HepG2 (cell line): Measurements from ENCODE around the gene PPP3R1. TPM values are rescaled to one million over a fixed set of nuclear protein-coding genes. Genes with fewer than 3 reads are reported as not detected.

Source experiments
- ATAC-seq: fragments of 200-7000 bp; cut with Tn5 transposase; 3 replicates; pipeline ENCODE4 v1.9.1; 2020; ENCODE audit warnings: mild to moderate bottlenecking, moderate library complexity
- BruUV-seq: library from RNA; stranded (reverse); fragments of 400-500 nt; replicated peaks from 2 replicates; lab custom pipeline; 2021; lab: Mats Ljungman, UMichigan
- CTCF ChIA-PET: fragments of 300-600 bp; formaldehyde crosslinking; extraction: SDS; loops from one replicate; lab custom pipeline; 2021; ENCODE audit warnings: low total read pairs, inconsistent platforms, low intra/inter-chr PET ratio; lab: Yijun Ruan, JAX
- POLR2A ChIA-PET: fragments of 350-600 bp; sonication (Branson Sonifier 250); formaldehyde crosslinking; loops from one replicate; lab custom pipeline; 2020; ENCODE audit warnings: antibody characterized with exemption, inconsistent platforms; lab: Yijun Ruan, JAX
- DNase-seq: peaks from one replicate; pipeline ENCODE4 v3.0.0-alpha.2; 2015; ENCODE audit warnings: low spot score
- FAIRE-seq: peaks from 3 replicates; lab custom pipeline; 2011; peaks lifted over from hg19 to GRCh38; lab: Jason Lieb, UNC
- H2AFZ ChIP-seq: one replicate; pipeline ENCODE4 v1.6.1; 2011; ENCODE audit warnings: low read length, inconsistent platforms
- H3K27ac ChIP-seq: fragments of 300-600 bp; 3 replicates; pipeline ENCODE4 v1.8.0; 2011; ENCODE audit warnings: mixed run types, mild to moderate bottlenecking, mixed read lengths, low read length, inconsistent platforms; ENCODE audit not compliant: insufficient read depth; ENCODE audit errors: extremely low read length
- H3K27me3 ChIP-seq, 2 experiments: fragments of 200-600 bp in 1 of 2; 2 replicates in 1 of 2; 3 replicates in 1 of 2; pipeline versions ENCODE4 v1.6.0 to v1.8.0; 2011; ENCODE audit warnings: low read length in 2 of 2, mild to moderate bottlenecking in 2 of 2, moderate library complexity in 2 of 2, inconsistent platforms in 1 of 2; ENCODE audit not compliant: insufficient read depth in 2 of 2, control insufficient read depth in 1 of 2
- H3K36me3 ChIP-seq, 2 experiments: fragments of 200-600 bp in 1 of 2; replicated peaks in 1 of 2; 2 replicates in 1 of 2; 3 replicates in 1 of 2; pipeline versions ENCODE4 v1.5.1 to v1.8.0; 2011; ENCODE audit warnings: low read length in 2 of 2, inconsistent platforms in 1 of 2; ENCODE audit not compliant: insufficient read depth in 2 of 2, control insufficient read depth in 1 of 2
- H3K4me1 ChIP-seq: 2 replicates; pipeline ENCODE4 v1.5.1; 2012; ENCODE audit warnings: low read length, inconsistent platforms; ENCODE audit not compliant: insufficient read depth
- H3K4me2 ChIP-seq: 2 replicates; pipeline ENCODE4 v1.6.0; 2011; ENCODE audit warnings: low read depth, low read length, inconsistent platforms
- H3K4me3 ChIP-seq, 3 experiments: fragments of 200-600 bp in 1 of 3; sonication (generic), shearing (Covaris generic) in 1 of 3; replicated peaks in 1 of 3; 2 replicates each; pipeline ENCODE4 v1.5.1; 2011 to 2016; ENCODE audit warnings: low read length in 3 of 3, inconsistent platforms in 2 of 3, low read depth in 2 of 3, mild to moderate bottlenecking in 2 of 3, control low read depth in 1 of 3, mixed read lengths in 1 of 3; ENCODE audit not compliant: insufficient read depth in 1 of 3
- H3K79me2 ChIP-seq: one replicate; pipeline ENCODE4 v1.6.1; 2011; ENCODE audit warnings: low read length, inconsistent platforms; ENCODE audit not compliant: insufficient read depth
- H3K9ac ChIP-seq: 2 replicates; pipeline ENCODE4 v1.6.0; 2011; ENCODE audit warnings: mild to moderate bottlenecking, low read depth, low read length, inconsistent platforms; ENCODE audit not compliant: insufficient read depth
- H3K9me3 ChIP-seq: 2 replicates; pipeline ENCODE4 v1.5.1; 2012; ENCODE audit warnings: mild to moderate bottlenecking, low read length
- H4K20me1 ChIP-seq: 2 replicates; pipeline ENCODE4 v1.6.0; 2011; ENCODE audit warnings: inconsistent platforms, mild to moderate bottlenecking, low read length, moderate library complexity; ENCODE audit not compliant: insufficient read depth
- CAMTA2 ChIP-seq: sonication (generic); formaldehyde crosslinking; IDR thresholded peaks from 2 replicates; pipeline ENCODE4 v1.4.0; 2020; ENCODE audit warnings: mild to moderate bottlenecking, missing genetic modification reagents, borderline replicate concordance
- FOXA1 ChIP-seq, 2 experiments: fragments of 450-650 bp in 1 of 2; sonication (generic) in 1 of 2; formaldehyde crosslinking in 1 of 2; IDR thresholded peaks; 2 replicates each; pipeline versions ENCODE4 v1.4.0 to v1.6.1; 2016 to 2020; ENCODE audit warnings: missing genetic modification reagents in 1 of 2
- JUNB ChIP-seq: sonication (generic); formaldehyde crosslinking; IDR thresholded peaks from 2 replicates; pipeline ENCODE4 v1.8.0; 2022; ENCODE audit warnings: missing genetic modification reagents, mild to moderate bottlenecking, borderline replicate concordance
- POLR2AphosphoS2 ChIP-seq: IDR thresholded peaks from 2 replicates; pipeline ENCODE4 v1.6.1; 2011; ENCODE audit warnings: low read depth, low read length, improper control_type of control experiment
- SP140L ChIP-seq: sonication (generic); formaldehyde crosslinking; IDR thresholded peaks from 2 replicates; pipeline ENCODE4 v1.4.0; 2020; ENCODE audit warnings: missing genetic modification reagents, borderline replicate concordance
- TEF ChIP-seq: sonication (generic); formaldehyde crosslinking; IDR thresholded peaks from 2 replicates; pipeline ENCODE4 v1.5.0; 2020; ENCODE audit warnings: missing genetic modification reagents
- ZBTB40 ChIP-seq, 2 experiments: fragments of 450-650 bp in 1 of 2; sonication (generic) in 1 of 2; formaldehyde crosslinking in 1 of 2; IDR thresholded peaks; 2 replicates each; pipeline versions ENCODE4 v1.6.1 to v1.8.0; 2016 to 2022; ENCODE audit warnings: antibody characterized with exemption in 1 of 2, mild to moderate bottlenecking in 1 of 2, missing genetic modification reagents in 1 of 2
- ZNF12 ChIP-seq: sonication (generic); formaldehyde crosslinking; IDR thresholded peaks from 2 replicates; pipeline ENCODE4 v1.5.0; 2020; ENCODE audit warnings: missing genetic modification reagents
- ZNF33A ChIP-seq: sonication (generic); formaldehyde crosslinking; IDR thresholded peaks from 2 replicates; pipeline ENCODE4 v1.5.1; 2020; ENCODE audit warnings: missing genetic modification reagents, mild to moderate bottlenecking, moderate library complexity, borderline replicate concordance
- in situ Hi-C: cut with HindIII; loops from 2 replicates; pipeline ENCODE4 v1.10.0; 2017; ENCODE audit warnings: low pct_unique_long_range_greater_than_20kb; ENCODE audit not compliant: extremely low pct_ligation_motif_present
- intact Hi-C: fragments of 100-400 bp; cut with micrococcal nuclease; formaldehyde crosslinking; loops from one replicate; pipeline ENCODE4 v1.10.0; 2022; ENCODE audit not compliant: unreplicated experiment
- polyA plus RNA-seq, 8 experiments: library from polyadenylated mRNA; depleted of rRNA in 3 of 8; stranded (reverse) in 7 of 8; unstranded in 1 of 8; fragments of >200 nt; fragmentation: Illumina TruSeq in 4 of 8; extraction: Trizol in 4 of 8; gene quantifications; 2 replicates each; pipeline versions ENCODE4 v1.2.1 to v1.2.3, GENCODE V29; 2011 to 2016; ENCODE audit warnings: low read depth in 4 of 8, missing spikeins in 1 of 8, mixed read lengths in 1 of 8; ENCODE audit not compliant: insufficient read depth in 1 of 8
- total RNA-seq, 5 experiments: library from RNA; depleted of rRNA; stranded (reverse); fragments of >200 nt; fragmentation: Illumina TruSeq; extraction: Trizol; gene quantifications; 2 replicates each; pipeline ENCODE4 v1.2.3, GENCODE V29; 2016; ENCODE audit warnings: low read depth in 1 of 5

Gene PPP3R1
- total and polyA plus RNA-seq, 2 of the 13 experiments (the other 11 are each of a cell fraction or from before 2014, with no cell fraction given): 11.6 to 25.7 TPM

GRCh38 chr2:68252400-68253218, at the start of gene PPP3R1 (continued):
- TF ChIP-seq ZNF12 (CRISPR knock-in tag) (peak; percentile 19; the same call in 1 of the 2 replicates), SP140L (peak; percentile 58; the same call in 1 of the 2 replicates), ZNF33A (CRISPR knock-in tag) (peak; percentile 73; the same call in 1 of the 2 replicates)

GRCh38 chr2:68295516-68295915, 43.2 kb upstream of the PPP3R1 start:
- in situ Hi-C loops: no loop called here
- Histone ChIP-seq H3K27me3 (no peaks in the 10 kb centered on the region; a peak in 1 of 5 replicates), H3K9ac (no peak overlapping the region), H3K9me3 (no peaks in the 10 kb centered on the region), H3K27ac (no peak overlapping the region), H4K20me1 (no peaks in the 10 kb centered on the region), H3K79me2 (no peaks in the 10 kb centered on the region), H3K4me3 (no peak overlapping the region), H2AFZ (no peak overlapping the region), H3K36me3 (no peaks in the 10 kb centered on the region), H3K4me1 (no peaks in the 10 kb centered on the region), H3K4me2 (no peak overlapping the region)
- intact Hi-C loops: loop anchor here (10.0 kb wide), 1 partner anchor 261 kb away; no protein-coding TSS in a partner anchor
- POLR2A ChIA-PET: no interaction called here
- TF ChIP-seq ZBTB40 (IDR thresholded peaks at IDR 0.05) (no peak), ZBTB40 (CRISPR knock-in tag; IDR thresholded peaks at IDR 0.05) (no peak), JUNB (no peak), TEF (CRISPR knock-in tag) (no peak), CAMTA2 (CRISPR knock-in tag) (no peak), FOXA1 (IDR thresholded peaks at IDR 0.05) (no peak), FOXA1 (CRISPR knock-in tag; IDR thresholded peaks at IDR 0.05) (no peak), POLR2AphosphoS2 (no peak)
- no TSS peak for BruUV-seq
- CTCF ChIA-PET: no interaction called here
- ATAC-seq (no peak), FAIRE-seq (no peak), DNase-seq (no peak)
